ENCODE data around the gene SIDT2. TPM values are rescaled to one million over a fixed set of nuclear protein-coding genes. Genes with fewer than 3 reads are reported as not detected.
A peak's percentile ranks its signal among the peaks of the same experiment; 100 is the strongest.

Gene SIDT2
- total and polyA plus RNA-seq, 8 donors = 47.4 to 153 (median 82.5) TPM

DNA sequence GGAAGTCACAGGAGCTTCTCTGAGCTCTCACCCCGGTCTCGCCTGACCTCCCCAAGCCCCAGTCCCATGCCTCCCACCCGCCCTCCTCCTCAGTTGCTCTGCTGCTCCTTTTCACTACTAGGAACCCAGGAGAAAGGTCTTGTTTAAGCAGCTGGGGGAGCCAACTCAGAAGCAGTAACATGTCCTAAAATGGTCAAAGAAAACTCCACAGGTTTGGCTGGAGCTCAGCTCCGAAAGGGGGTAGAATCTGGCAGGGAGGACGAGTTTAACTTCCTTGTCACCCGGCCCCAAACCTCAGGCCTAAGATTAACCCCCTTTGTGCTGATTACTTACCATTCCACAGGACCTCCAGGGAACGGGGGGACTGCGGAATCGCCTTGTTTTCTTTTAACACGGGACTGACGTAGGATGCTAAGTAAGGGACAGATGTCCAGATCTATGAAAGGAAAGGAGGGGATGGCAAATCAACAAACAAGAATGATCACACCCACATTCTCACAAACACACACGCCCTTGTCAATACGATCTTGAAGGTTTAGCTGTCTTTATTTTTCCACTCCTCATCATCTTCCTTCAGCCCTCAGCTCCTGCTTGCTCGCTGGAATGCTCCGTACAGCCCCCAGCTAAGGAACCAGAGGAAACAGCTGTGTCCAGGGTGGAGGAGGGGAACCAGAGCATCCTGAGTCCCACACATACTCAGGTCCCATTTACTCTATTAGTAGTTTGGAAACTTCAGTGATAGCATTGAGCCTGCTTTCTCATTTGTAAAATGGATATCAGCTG is 39.8 kb downstream of the SIDT2 start:
- H3K27me3 ChIP-seq = no peaks in the 10 kb centered on the region
- no peak for TF ChIP-seq CTCF (IDR thresholded peaks at IDR 0.05)
- no peak overlapping the region for H3K4me3 ChIP-seq
- FAIRE-seq (no peak), ATAC-seq (peak in 1 of 4 donors; percentile 51), DNase-seq (peak in 5 of 6 donors; percentile 9 to 53 (median 26))
- H3K36me3 ChIP-seq = peaks cover 0 to 23% (median 0%) of the 10 kb centered on the region in 3 donors
- intact Hi-C loops (cut with DNase I) = no loop called here
- no peak overlapping the region for H3K27ac ChIP-seq
- 36 to 73% methylated on average over 15 of the region's 15 CpGs for WGBS, 2 donors
- H3K9me3 ChIP-seq = no peaks in the 10 kb centered on the region
- peaks cover 22 to 31% (median 27%) of the 10 kb centered on the region in 3 donors for H3K4me1 ChIP-seq

DNA sequence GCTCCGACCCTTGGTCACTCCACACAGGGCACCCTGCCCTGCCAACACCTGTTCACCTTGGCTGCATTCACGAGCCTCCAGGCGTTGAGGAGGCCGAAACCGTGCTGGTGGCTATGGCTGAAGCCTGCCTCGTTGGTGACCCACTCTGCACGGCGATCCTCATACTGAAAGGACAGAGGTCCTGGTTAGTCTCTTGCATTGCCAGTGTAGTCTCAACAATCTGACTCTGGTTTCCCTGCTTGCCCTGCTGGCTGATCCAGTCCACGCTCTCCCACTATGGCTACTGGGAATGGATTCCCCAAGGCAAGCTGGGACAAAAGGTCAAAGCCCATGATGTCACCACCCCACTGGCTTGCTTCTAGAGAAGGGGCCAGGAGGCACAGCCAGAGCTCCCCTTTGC is 40.5 kb downstream of the SIDT2 start:
- no peak overlapping the region for H3K27ac ChIP-seq
- H3K36me3 ChIP-seq = peaks cover 0 to 29% (median 0%) of the 10 kb centered on the region in 3 donors
- H3K4me1 ChIP-seq = peaks cover 22 to 31% (median 27%) of the 10 kb centered on the region in 3 donors
- 49 to 61% methylated on average over 9 of the region's 9 CpGs for WGBS, 2 donors
- peak in 3 of 6 donors; percentile 10 to 49 (median 40) for DNase-seq
- no peaks in the 10 kb centered on the region for H3K9me3 ChIP-seq
- ATAC-seq = peak in 1 of 4 donors; percentile 34
- no peak overlapping the region for H3K4me3 ChIP-seq
- no peaks in the 10 kb centered on the region for H3K27me3 ChIP-seq
- no peak for FAIRE-seq
- intact Hi-C loops (cut with DNase I) = no loop called here
- TF ChIP-seq CTCF (IDR thresholded peaks at IDR 0.05) = no peak

DNA sequence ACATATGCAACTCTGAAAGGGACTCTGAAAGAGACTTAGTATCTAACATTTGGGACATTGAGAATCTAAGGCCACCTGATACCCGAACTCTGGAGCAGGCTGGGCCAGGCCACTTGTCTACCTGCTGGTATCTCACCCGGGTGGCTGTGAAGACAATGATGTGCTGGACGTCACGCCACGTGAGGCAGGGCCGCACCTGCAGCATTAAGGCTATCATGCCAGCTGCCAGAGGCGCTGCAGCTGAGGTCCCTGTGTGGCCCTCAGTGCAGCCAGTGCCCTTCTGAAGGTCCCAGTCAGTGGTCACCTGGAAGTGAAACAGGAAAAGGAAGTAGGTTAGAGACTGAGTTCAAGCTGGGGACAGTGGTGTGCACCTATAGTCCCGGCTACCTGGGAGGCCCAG is 40.9 kb downstream of the SIDT2 start:
- no peaks in the 10 kb centered on the region for H3K9me3 ChIP-seq
- ATAC-seq (no peak), DNase-seq (peak in 1 of 6 donors; percentile 47), FAIRE-seq (no peak)
- intact Hi-C loops (cut with DNase I) = no loop called here
- H3K27me3 ChIP-seq = no peaks in the 10 kb centered on the region
- no peak for TF ChIP-seq CTCF (IDR thresholded peaks at IDR 0.05)
- peaks cover 0 to 29% (median 0%) of the 10 kb centered on the region in 3 donors for H3K36me3 ChIP-seq
- no peak overlapping the region for H3K27ac ChIP-seq
- no peak overlapping the region for H3K4me3 ChIP-seq
- peaks cover 22 to 31% (median 27%) of the 10 kb centered on the region in 3 donors for H3K4me1 ChIP-seq
- 64 to 83% methylated on average over 8 of the region's 8 CpGs for WGBS, 2 donors

DNA sequence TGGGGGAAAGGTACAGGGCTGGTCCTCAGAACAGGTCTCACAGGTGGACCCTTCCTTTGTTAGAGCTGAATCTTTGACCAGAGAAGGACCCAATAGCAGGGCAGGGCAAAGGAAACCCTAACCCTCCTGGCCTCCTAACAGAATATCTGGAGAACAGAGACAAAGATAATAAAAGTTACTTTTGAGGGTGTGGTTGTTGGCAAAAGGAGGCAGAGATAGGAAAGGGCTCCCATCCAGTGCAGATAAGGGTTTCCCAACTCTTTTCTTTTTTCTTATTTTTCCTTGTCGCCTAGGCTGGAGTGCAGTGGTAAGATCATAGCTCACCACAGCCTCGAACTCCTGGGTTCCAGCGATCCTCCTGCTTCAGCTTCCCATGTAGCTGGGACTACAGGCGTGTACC is 41.5 kb downstream of the SIDT2 start:
- intact Hi-C loops (cut with DNase I) = loop anchor here in 2 of 3 donors (5.0 to 10.0 kb wide), 4 partner anchors 33 to 355 kb away; no protein-coding TSS in a partner anchor
- Histone ChIP-seq H3K4me3 (no peak overlapping the region), H3K36me3 (peaks cover 0 to 29% (median 0%) of the 10 kb centered on the region in 3 donors), H3K27me3 (no peaks in the 10 kb centered on the region), H3K9me3 (no peaks in the 10 kb centered on the region), H3K27ac (no peak overlapping the region), H3K4me1 (peaks cover 22 to 31% (median 27%) of the 10 kb centered on the region in 3 donors)
- no peak for TF ChIP-seq CTCF (IDR thresholded peaks at IDR 0.05)
- DNase-seq (no peak), ATAC-seq (no peak), FAIRE-seq (no peak)
- WGBS, 2 donors = 72 to 81% methylated on average over 4 of the region's 4 CpGs

- intact Hi-C loops (cut with DNase I) = loop anchor here in 2 of 3 donors (5.0 to 10.0 kb wide), 4 partner anchors 33 to 356 kb away; no protein-coding TSS in a partner anchor
- ATAC-seq = peak; percentile 18 to 46 (median 38)
- Histone ChIP-seq H3K36me3 (peaks cover 0 to 29% (median 0%) of the 10 kb centered on the region in 3 donors), H3K4me1 (peaks cover 22 to 31% (median 27%) of the 10 kb centered on the region in 3 donors), H3K4me3 (no peak overlapping the region), H3K27ac (peak overlapping the region in 2 of 4 donors; percentile 49 to 50), H3K27me3 (no peaks in the 10 kb centered on the region), H3K9me3 (no peaks in the 10 kb centered on the region)
- no peak for TF ChIP-seq CTCF (IDR thresholded peaks at IDR 0.05)
- WGBS, 2 donors = 45 to 53% methylated on average over 9 of the region's 9 CpGs
- no peak for FAIRE-seq
- DNase-seq = peak in 4 of 6 donors; percentile 52 to 78 (median 55)
Observed at GRCh38 chr11:117220568-117220967, 42.0 kb downstream of the SIDT2 start.
